ENCODE results near the gene NME3. TPM values are rescaled to one million over a fixed set of nuclear protein-coding genes. Genes with fewer than 3 reads are reported as not detected.
A peak's percentile ranks its signal among the peaks of the same experiment; 100 is the strongest.

NME3 gene
- total and polyA plus RNA-seq, 4 donors = 10.4 to 38.0 (median 19.4) TPM

GRCh38 chr16:1770328-1771187 lies 785 bp downstream of the NME3 start:
- no peaks in the 10 kb centered on the region for H3K9me3 ChIP-seq (ENCODE audit: control insufficient read depth in 4 of 4, low read length in 3 of 4)
- no peak for TF ChIP-seq FOXA1 (IDR thresholded peaks at IDR 0.05)
- TF ChIP-seq RXRA (IDR thresholded peaks at IDR 0.05) = no peak
- TF ChIP-seq NR2F2 (IDR thresholded peaks at IDR 0.05) = no peak
- no peak for TF ChIP-seq GABPA (IDR thresholded peaks at IDR 0.05 in 1 of 2, conservative IDR thresholded peaks at IDR 0.05 in 1 of 2)
- TF ChIP-seq MAX (IDR thresholded peaks at IDR 0.05) = no peak
- TF ChIP-seq TAF1 (conservative IDR thresholded peaks at IDR 0.05) = no peak
- TF ChIP-seq EGR1 (IDR thresholded peaks at IDR 0.05; ENCODE audit: low read depth in 2 of 2) = no peak
- no peak for TF ChIP-seq REST (IDR thresholded peaks at IDR 0.05)
- no peak for TF ChIP-seq SP1 (IDR thresholded peaks at IDR 0.05)
- no peak for TF ChIP-seq HNF4A (conservative IDR thresholded peaks at IDR 0.05)
- TF ChIP-seq HNF4G (IDR thresholded peaks at IDR 0.05) = no peak
- no peak for TF ChIP-seq CTCF (IDR thresholded peaks at IDR 0.05; ENCODE audit: low read depth, low read length, missing input control)
- TF ChIP-seq ATF3 (IDR thresholded peaks at IDR 0.05) = no peak
- no peak for TF ChIP-seq ZBTB33 (IDR thresholded peaks at IDR 0.05)
- TF ChIP-seq JUND (IDR thresholded peaks at IDR 0.05) = no peak
- TF ChIP-seq YY1 (IDR thresholded peaks at IDR 0.05) = no peak
- 9% methylated on average over 81 of the region's 81 CpGs for WGBS
- H3K27me3 ChIP-seq (ENCODE audit: control insufficient read depth in 4 of 4, insufficient read depth in 4 of 4, low read length in 3 of 4) = no peaks in the 10 kb centered on the region
- peaks cover 3 to 26% (median 6%) of the 10 kb centered on the region in 4 donors for H3K36me3 ChIP-seq (ENCODE audit: control insufficient read depth in 4 of 4, insufficient read depth in 3 of 4, low read depth in 1 of 4, low read length in 3 of 4)
- peaks cover 10 to 45% (median 29%) of the 10 kb centered on the region in 4 donors for H3K4me1 ChIP-seq (ENCODE audit: control insufficient read depth in 4 of 4, insufficient read depth in 4 of 4, low read length in 3 of 4)
- H3K9ac ChIP-seq (ENCODE audit: low read depth in 1 of 2, low read length in 2 of 2) = peak overlapping the region in 1 of 2 donors; percentile 36
- peak overlapping the region; percentile 48 to 64 for H3K27ac ChIP-seq (ENCODE audit: low read depth in 1 of 2, low read length in 2 of 2)
- peak overlapping the region; percentile 38 to 93 (median 50) for H3K4me3 ChIP-seq (ENCODE audit: low read depth in 1 of 3, low read length in 3 of 3)
- DNase-seq (ENCODE audit: low spot score) = no peak
